NB4 (cell line): ENCODE measurements around the gene FAT4.
A peak's percentile ranks its signal among the peaks of the same experiment; 100 is the strongest.

Source experiments
- POLR2A ChIP-seq: IDR thresholded peaks from 2 replicates; pipeline ENCODE4 v1.6.1; 2011; ENCODE audit warnings: mild to moderate bottlenecking; ENCODE audit not compliant: insufficient read length; ENCODE audit errors: extremely low read depth
- TF ChIP-seq, protein P1 (sequence below): IDR thresholded peaks from one replicate; pipeline ENCODE4 v1.5.1; 2012; ENCODE audit warnings: low read depth, low read length
- TF ChIP-seq, protein P2 (sequence below): IDR thresholded peaks from 2 replicates; pipeline ENCODE4 v1.6.1; 2011; ENCODE audit warnings: low read depth, low read length

DNA sequence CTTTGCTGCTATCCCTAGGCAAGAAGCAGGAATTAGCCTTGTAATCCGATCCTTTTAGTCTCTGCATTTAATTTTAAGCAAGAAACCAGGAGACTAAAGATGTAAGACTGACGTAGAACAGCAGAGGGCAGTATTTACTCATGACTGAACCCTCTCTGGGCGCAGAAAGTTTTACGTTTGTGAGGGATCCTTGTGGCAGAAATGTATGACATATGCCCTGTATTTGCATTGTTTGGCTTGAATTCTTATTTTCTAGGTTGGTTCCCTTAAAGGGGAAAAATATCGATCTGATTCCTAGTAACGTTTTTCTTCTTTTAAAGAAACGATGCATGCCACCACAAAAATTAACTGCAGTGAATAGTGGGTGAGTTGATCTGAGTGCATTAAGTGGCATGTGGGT is 1.3 kb upstream of the FAT4 start:
- no peak for TF ChIP-seq POLR2A
- TF ChIP-seq, protein P1, sequence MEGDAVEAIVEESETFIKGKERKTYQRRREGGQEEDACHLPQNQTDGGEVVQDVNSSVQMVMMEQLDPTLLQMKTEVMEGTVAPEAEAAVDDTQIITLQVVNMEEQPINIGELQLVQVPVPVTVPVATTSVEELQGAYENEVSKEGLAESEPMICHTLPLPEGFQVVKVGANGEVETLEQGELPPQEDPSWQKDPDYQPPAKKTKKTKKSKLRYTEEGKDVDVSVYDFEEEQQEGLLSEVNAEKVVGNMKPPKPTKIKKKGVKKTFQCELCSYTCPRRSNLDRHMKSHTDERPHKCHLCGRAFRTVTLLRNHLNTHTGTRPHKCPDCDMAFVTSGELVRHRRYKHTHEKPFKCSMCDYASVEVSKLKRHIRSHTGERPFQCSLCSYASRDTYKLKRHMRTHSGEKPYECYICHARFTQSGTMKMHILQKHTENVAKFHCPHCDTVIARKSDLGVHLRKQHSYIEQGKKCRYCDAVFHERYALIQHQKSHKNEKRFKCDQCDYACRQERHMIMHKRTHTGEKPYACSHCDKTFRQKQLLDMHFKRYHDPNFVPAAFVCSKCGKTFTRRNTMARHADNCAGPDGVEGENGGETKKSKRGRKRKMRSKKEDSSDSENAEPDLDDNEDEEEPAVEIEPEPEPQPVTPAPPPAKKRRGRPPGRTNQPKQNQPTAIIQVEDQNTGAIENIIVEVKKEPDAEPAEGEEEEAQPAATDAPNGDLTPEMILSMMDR, result peak; percentile 42
- TF ChIP-seq, protein P2, sequence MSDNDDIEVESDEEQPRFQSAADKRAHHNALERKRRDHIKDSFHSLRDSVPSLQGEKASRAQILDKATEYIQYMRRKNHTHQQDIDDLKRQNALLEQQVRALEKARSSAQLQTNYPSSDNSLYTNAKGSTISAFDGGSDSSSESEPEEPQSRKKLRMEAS, result 0 out of 2 replicates have a peak, but pooled peaks have one; percentile 25
